CD4-positive, alpha-beta T cell (primary cell): ENCODE measurements around the gene FAM120A. TPM values are rescaled to one million over a fixed set of nuclear protein-coding genes. Genes with fewer than 3 reads are reported as not detected.

ENCODE experiments used
- ATAC-seq: fragments of 200-7000 bp; cut with Tn5 transposase; one replicate; pipeline ENCODE4 v1.10.0; 2022; ENCODE audit warnings: mild to moderate bottlenecking; ENCODE audit not compliant: poor library complexity
- CTCF ChIA-PET: fragments of 350-600 bp; sonication (Branson Sonifier 250); formaldehyde crosslinking; loops from one replicate; lab custom pipeline; 2021; ENCODE audit warnings: antibody characterized with exemption, inconsistent platforms; lab: Charles Lee
- POLR2A ChIA-PET: fragments of 350-600 bp; sonication (Branson Sonifier 250); formaldehyde crosslinking; loops from one replicate; lab custom pipeline; 2021; ENCODE audit warnings: antibody characterized with exemption, inconsistent platforms; lab: Charles Lee
- DNase-seq, 14 experiments: peaks; one replicate each; pipeline ENCODE4 v3.0.0-alpha.2; 2013 to 2020; ENCODE audit warnings: mixed read lengths in 2 of 14
- H3K27ac ChIP-seq, 2 donors: one replicate each; pipeline versions ENCODE4 v1.5.1 to v1.7.0; 2013; ENCODE audit warnings: low read length in 2 of 2, low read depth in 1 of 2, mild to moderate bottlenecking in 1 of 2
- H3K27me3 ChIP-seq, 2 experiments: 1 replicate in 1 of 2; 2 replicates in 1 of 2; pipeline versions ENCODE4 v1.6.1 to v1.7.0; 2013; ENCODE audit warnings: low read length in 2 of 2, control low read depth in 1 of 2, mild to moderate bottlenecking in 1 of 2, moderate library complexity in 1 of 2; ENCODE audit not compliant: insufficient read depth in 2 of 2, control insufficient read depth in 1 of 2
- H3K36me3 ChIP-seq: one replicate; pipeline ENCODE4 v1.6.1; 2013; ENCODE audit warnings: low read length, control low read depth; ENCODE audit not compliant: insufficient read depth
- H3K4me1 ChIP-seq: one replicate; pipeline ENCODE4 v1.6.1; 2013; ENCODE audit warnings: low read length, control low read depth; ENCODE audit not compliant: insufficient read depth
- H3K4me3 ChIP-seq: one replicate; pipeline ENCODE4 v1.5.1; 2013; ENCODE audit warnings: mild to moderate bottlenecking, low read length, moderate library complexity
- H3K9me3 ChIP-seq, 2 experiments: 1 replicate in 1 of 2; 2 replicates in 1 of 2; pipeline versions ENCODE4 v1.6.1 to v1.7.0; 2013; ENCODE audit warnings: low read length in 2 of 2, mild to moderate bottlenecking in 2 of 2, control low read depth in 1 of 2, moderate library complexity in 1 of 2; ENCODE audit not compliant: control insufficient read depth in 1 of 2, insufficient read depth in 1 of 2
- H3K27ac Mint-ChIP-seq: one replicate; pipeline ENCODE4 v1.8.0; 2020; ENCODE audit warnings: mixed read lengths
- H3K27me3 Mint-ChIP-seq: one replicate; pipeline ENCODE4 v1.8.0; 2021; ENCODE audit warnings: mixed read lengths
- H3K36me3 Mint-ChIP-seq: one replicate; pipeline ENCODE4 v1.8.0; 2021; ENCODE audit warnings: low read depth, mixed read lengths
- H3K4me1 Mint-ChIP-seq: one replicate; pipeline ENCODE4 v1.8.0; 2021; ENCODE audit warnings: low read depth, mixed read lengths
- H3K4me3 Mint-ChIP-seq: one replicate; pipeline ENCODE4 v1.8.0; 2020; ENCODE audit warnings: mild to moderate bottlenecking, mixed read lengths
- H3K9me3 Mint-ChIP-seq: one replicate; pipeline ENCODE4 v1.8.0; 2020; ENCODE audit warnings: mixed read lengths
- CTCF ChIP-seq: fragments of 200-600 bp; IDR thresholded peaks from one replicate; pipeline ENCODE4 v1.8.0; 2022; ENCODE audit warnings: antibody characterized with exemption, mild to moderate bottlenecking
- intact Hi-C, 2 experiments: fragments of 100-400 bp; cut with DNase I in 1 of 2; cut with micrococcal nuclease in 1 of 2; formaldehyde crosslinking; loops; one replicate each; pipeline versions ENCODE4 v1.15.1 to v1.9.0; 2023 to 2025; cut with DNase I, micrococcal nuclease
- total RNA-seq, 174 experiments: library from RNA in 2 of 174; stranded (reverse) in 2 of 174; gene quantifications; one replicate each; pipeline ENCODE4 v1.2.3 and lab custom pipeline; 2021 to 2026

The FAM120A gene
- total RNA-seq, 2 experiments from 2014 or later, result 46.5 to 51.7 TPM

- Mint-ChIP-seq H3K9me3 (no peaks in the 10 kb centered on the region), H3K4me3 (no peak overlapping the region), H3K27me3 (no peaks in the 10 kb centered on the region), H3K27ac (no peak overlapping the region), H3K36me3 (peaks cover 83% of the 10 kb centered on the region), H3K4me1 (no peaks in the 10 kb centered on the region)
- H3K27me3 ChIP-seq, result no peaks in the 10 kb centered on the region
- H3K27ac ChIP-seq, result no peak overlapping the region
- ChIA-PET POLR2A (no interaction called here), CTCF (no interaction called here)
- TF ChIP-seq CTCF, result no peak
- no peaks in the 10 kb centered on the region for H3K4me1 ChIP-seq
- DNase-seq (no peak), ATAC-seq (no peak)
- peaks cover 60% of the 10 kb centered on the region for H3K36me3 ChIP-seq
- no peak overlapping the region for H3K4me3 ChIP-seq
- intact Hi-C loops, result no loop called here
- no peaks in the 10 kb centered on the region for H3K9me3 ChIP-seq
Measured at GRCh38 chr9:93546356-93546755, 94.9 kb downstream of the FAM120A start.

GRCh38 chr9:93549611-93550010 lies 98.1 kb downstream of the FAM120A start:
- H3K27ac ChIP-seq, result no peak overlapping the region
- H3K4me1 ChIP-seq, result no peaks in the 10 kb centered on the region
- Mint-ChIP-seq H3K27ac (peak overlapping the region; percentile 14), H3K27me3 (no peaks in the 10 kb centered on the region), H3K9me3 (no peaks in the 10 kb centered on the region), H3K4me3 (no peak overlapping the region), H3K36me3 (peaks cover 81% of the 10 kb centered on the region), H3K4me1 (no peaks in the 10 kb centered on the region)
- ATAC-seq, result no peak
- POLR2A ChIA-PET, result no interaction called here
- peaks cover 61% of the 10 kb centered on the region for H3K36me3 ChIP-seq
- no peaks in the 10 kb centered on the region for H3K9me3 ChIP-seq
- CTCF ChIA-PET, result interaction anchor here (1.3 kb wide), 1 partner anchor 17 kb away, joined by 3 read pairs; no protein-coding TSS in a partner anchor
- intact Hi-C loops, result no loop called here
- no peak for DNase-seq
- no peak overlapping the region for H3K4me3 ChIP-seq
- no peaks in the 10 kb centered on the region for H3K27me3 ChIP-seq
- TF ChIP-seq CTCF, result no peak

GRCh38 chr9:93552923-93553322 lies 101.4 kb downstream of the FAM120A start:
- no peak for TF ChIP-seq CTCF
- DNase-seq (no peak), ATAC-seq (no peak)
- H3K4me3 ChIP-seq, result no peak overlapping the region
- no peaks in the 10 kb centered on the region for H3K9me3 ChIP-seq
- peaks cover 65% of the 10 kb centered on the region for H3K36me3 ChIP-seq
- CTCF ChIA-PET, result interaction anchor here (0.6 to 1.7 kb wide), 2 partner anchors 13 to 75 kb away, joined by 3 to 9 read pairs; no protein-coding TSS in a partner anchor
- no peak overlapping the region for H3K4me3 Mint-ChIP-seq
- H3K27me3 ChIP-seq, result no peaks in the 10 kb centered on the region
- no peaks in the 10 kb centered on the region for H3K27me3 Mint-ChIP-seq
- POLR2A ChIA-PET, result no interaction called here
- no peaks in the 10 kb centered on the region for H3K4me1 ChIP-seq
- H3K9me3 Mint-ChIP-seq, result no peaks in the 10 kb centered on the region
- no peak overlapping the region for H3K27ac ChIP-seq
- H3K27ac Mint-ChIP-seq, result no peak overlapping the region
- H3K4me1 Mint-ChIP-seq, result no peaks in the 10 kb centered on the region
- peaks cover 84% of the 10 kb centered on the region for H3K36me3 Mint-ChIP-seq
- intact Hi-C loops, result no loop called here
